Measurements from ENCODE around the gene TOX3.

DNA sequence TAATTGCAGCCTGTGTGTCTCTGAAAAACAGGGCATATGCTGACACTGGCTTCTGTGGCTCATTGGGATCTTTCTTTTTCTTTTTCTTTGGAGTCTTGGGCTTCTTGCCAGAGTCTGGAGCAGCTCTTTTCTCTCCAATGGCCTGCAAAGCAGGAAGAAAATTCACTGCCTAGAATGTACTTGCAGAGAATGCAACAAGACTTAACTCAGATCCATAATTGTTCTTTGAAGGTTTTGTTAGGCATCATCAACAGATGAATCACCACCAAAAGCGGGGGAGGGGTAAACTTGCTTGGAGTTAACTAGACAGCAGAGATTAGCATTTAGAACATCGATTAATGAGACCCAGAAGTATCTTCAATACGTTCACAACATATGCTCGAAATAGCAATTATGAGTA is 100.9 kb downstream of the TOX3 start:
- no peak for TF ChIP-seq POLR2A (IDR thresholded peaks at IDR 0.05)
- TF ChIP-seq, protein P1, sequence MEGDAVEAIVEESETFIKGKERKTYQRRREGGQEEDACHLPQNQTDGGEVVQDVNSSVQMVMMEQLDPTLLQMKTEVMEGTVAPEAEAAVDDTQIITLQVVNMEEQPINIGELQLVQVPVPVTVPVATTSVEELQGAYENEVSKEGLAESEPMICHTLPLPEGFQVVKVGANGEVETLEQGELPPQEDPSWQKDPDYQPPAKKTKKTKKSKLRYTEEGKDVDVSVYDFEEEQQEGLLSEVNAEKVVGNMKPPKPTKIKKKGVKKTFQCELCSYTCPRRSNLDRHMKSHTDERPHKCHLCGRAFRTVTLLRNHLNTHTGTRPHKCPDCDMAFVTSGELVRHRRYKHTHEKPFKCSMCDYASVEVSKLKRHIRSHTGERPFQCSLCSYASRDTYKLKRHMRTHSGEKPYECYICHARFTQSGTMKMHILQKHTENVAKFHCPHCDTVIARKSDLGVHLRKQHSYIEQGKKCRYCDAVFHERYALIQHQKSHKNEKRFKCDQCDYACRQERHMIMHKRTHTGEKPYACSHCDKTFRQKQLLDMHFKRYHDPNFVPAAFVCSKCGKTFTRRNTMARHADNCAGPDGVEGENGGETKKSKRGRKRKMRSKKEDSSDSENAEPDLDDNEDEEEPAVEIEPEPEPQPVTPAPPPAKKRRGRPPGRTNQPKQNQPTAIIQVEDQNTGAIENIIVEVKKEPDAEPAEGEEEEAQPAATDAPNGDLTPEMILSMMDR (IDR thresholded peaks at IDR 0.05), result no peak

Measured in upper lobe of left lung (tissue), 4 donors.